GM18526 (cell line): ENCODE measurements around the gene CCR2.

Experiments used
- POLR2A ChIP-seq: IDR thresholded peaks from 3 replicates; pipeline ENCODE4 v1.6.1; 2011; ENCODE audit not compliant: insufficient read length; ENCODE audit errors: extremely low read depth

Gene CCR2

DNA sequence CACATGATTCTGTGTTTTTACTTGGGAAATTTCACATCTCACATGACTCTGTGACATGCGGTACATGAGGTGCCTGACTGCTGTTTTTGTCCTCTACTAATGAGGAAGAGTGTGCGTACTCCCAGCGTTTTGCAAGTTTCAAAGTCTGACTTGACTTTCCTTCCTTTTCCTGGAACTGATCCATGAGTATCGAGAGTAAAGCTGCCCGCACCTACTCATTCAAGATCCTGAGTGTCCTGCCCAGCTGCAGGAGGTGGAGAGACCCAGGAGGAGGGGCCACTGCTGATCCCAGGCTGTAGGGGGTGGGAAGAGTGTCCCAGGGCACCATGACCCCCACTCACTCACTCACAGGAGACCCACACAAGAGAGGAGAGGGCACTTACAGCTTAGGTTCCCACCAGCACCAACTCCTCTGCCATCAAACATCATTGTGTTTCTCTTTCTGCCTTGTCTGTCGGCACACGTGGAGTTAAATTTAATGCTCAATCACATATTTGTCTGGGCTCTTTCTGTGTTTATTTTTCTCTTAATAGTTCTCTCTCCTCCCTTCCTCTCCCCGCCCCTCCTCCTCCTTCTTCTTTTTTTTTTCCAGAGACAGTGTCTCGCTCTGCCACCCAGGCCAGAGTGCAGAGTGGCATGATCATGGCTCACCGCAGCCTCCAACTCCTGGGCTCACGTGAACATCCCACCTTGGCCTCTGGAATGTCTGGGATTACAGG is 51.5 kb downstream of the CCR2 start:
- no peak for TF ChIP-seq POLR2A

DNA sequence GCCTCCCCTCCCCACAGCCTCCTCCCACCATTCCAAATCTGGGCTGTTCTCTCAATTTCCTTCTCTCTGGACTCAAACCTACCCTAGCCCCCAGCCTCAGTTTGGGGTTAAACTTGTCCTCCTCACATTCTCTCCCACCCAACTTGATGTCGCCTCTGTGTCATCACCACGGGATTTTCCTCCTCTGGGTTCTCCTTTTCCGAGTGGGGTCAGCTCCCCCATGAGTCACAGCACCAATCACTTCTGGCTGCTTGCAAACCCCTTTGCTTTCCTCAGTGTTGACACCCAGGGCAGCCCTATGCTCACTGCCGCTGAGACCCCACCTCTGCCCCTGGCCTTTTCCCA is 52.5 kb downstream of the CCR2 start:
- no peak for TF ChIP-seq POLR2A

DNA sequence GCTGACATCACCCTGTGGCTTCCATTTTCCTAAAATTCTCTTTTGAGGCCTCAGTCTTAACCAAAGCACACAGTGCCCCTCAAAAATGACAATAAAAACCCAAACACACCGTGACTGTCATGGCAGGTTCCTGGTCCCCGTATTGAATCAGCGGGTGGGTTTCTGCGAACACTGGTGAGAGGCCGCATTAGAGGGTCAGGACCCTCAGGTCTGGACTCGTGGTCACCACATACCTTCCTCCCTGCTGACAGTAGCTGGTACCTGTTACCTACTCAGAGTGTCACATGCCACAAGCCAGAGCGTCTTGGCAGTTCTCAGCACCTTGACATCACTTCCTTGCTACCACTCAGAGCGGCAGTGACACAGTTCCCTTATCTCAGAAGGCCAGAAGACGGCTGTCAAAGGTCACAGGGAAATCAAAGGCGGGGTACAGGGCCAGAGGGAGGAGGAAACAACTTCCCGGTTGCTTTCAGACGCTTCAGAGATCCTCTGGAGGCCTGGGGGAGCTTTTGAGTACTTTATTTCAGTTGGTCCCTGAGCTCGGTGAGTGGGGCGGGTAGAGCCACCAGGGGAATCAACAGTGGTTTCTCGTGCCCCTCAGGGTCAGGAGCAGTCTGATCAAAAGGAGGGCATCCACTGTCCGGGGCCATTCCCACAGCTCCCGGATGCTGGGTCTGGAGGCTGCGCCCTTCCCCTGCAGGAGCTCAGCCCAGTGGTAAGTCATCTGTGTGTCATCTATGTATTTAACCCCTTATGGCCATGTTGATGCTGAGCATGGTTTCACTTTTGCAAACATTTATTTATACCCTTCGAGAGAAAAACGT is 53.1 kb downstream of the CCR2 start, which contains the start of the genes CCR5AS and CCRL2:
CCR5AS (minus strand) TSS at position 279 of the 824 bp plus-strand sequence.
CCRL2 (plus strand) TSS at position 472 of the 824 bp plus-strand sequence. CDS start 821 bp downstream, outside the sequence.
- TF ChIP-seq POLR2A = no peak

DNA sequence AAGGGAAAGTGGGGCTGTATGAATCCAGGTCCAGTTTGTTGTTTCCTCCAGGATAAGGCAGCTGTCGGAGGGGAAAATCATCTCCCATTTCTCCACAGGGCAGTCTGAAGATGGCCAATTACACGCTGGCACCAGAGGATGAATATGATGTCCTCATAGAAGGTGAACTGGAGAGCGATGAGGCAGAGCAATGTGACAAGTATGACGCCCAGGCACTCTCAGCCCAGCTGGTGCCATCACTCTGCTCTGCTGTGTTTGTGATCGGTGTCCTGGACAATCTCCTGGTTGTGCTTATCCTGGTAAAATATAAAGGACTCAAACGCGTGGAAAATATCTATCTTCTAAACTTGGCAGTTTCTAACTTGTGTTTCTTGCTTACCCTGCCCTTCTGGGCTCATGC is 54.1 kb downstream of the CCR2 start:
- TF ChIP-seq POLR2A = no peak

DNA sequence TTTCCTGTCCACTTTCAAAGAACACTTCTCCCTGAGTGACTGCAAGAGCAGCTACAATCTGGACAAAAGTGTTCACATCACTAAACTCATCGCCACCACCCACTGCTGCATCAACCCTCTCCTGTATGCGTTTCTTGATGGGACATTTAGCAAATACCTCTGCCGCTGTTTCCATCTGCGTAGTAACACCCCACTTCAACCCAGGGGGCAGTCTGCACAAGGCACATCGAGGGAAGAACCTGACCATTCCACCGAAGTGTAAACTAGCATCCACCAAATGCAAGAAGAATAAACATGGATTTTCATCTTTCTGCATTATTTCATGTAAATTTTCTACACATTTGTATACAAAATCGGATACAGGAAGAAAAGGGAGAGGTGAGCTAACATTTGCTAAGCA is 54.9 kb downstream of the CCR2 start:
- no peak for TF ChIP-seq POLR2A

DNA sequence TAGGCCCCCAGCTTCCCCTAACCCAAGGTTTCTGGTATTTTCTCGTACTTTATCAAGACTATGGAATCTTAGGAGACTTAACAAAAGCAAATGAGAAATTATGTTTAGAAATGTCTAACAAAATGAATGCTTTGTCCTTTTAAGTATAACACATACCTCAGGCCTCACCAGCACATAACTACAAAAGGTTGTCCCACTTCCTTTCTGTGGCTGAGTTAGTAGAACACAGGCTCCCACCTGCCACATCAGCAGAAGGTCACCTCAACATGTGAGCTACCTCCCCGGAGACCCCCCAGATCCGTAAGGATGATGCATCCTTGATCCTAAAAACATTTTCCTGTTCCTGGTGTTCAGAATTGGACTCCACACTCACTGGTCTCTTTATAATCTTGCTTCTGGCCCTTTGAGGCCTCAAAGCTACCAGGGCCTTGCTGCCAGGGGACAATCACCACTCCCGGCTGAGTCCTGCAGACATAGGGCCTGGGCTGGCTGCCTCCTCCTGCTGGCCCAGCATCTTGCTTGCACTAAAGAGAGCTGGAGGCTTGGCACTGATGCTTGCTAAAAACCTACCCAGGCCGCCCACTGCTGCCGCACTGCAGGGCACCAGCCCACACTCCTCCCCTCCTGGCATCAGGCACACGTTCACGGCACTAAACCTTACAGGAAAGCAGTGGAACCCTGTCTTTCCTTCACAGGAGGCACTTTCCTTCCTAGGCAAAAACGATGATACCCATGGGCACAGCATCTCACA is 56.0 kb downstream of the CCR2 start:
- no peak for TF ChIP-seq POLR2A
